GM18520 (cell line): ENCODE measurements around the gene CHMP1B.

ENCODE experiments used
- ATAC-seq: cut with Tn5 transposase; IDR thresholded peaks from one replicate; pipeline ENCODE4 v1.9.1; 2021; ENCODE audit not compliant: unreplicated experiment

The CHMP1B gene

DNA sequence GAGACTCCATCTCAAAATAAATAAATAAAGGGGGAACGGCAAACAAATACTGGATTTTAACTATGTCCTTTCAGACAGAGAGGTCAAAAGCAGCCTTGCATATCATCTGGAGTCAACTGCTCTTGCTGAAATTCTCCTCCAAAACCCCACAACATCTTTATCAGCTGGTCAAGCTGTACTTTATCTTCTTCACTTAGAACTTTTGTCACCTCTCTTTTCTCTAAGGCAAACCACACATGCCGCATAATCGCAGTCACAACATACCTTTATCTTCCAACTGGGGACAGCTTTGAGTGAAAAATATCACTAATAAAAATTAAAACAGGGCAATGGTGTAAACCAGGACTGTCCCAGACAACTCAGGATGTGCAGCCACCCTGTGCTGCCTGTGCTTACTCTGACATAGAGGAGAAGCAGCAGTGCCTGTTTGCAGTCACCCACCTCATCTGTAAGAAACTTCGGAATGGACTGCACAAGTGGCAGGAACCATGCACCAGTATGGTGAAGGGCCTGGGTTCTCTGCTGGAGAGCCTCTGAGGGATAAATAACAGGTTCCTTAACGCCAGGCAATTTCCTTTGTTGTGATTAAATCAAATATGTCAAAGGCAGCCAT lies 50.7 kb downstream of the CHMP1B start:
- ATAC-seq = no peak

DNA sequence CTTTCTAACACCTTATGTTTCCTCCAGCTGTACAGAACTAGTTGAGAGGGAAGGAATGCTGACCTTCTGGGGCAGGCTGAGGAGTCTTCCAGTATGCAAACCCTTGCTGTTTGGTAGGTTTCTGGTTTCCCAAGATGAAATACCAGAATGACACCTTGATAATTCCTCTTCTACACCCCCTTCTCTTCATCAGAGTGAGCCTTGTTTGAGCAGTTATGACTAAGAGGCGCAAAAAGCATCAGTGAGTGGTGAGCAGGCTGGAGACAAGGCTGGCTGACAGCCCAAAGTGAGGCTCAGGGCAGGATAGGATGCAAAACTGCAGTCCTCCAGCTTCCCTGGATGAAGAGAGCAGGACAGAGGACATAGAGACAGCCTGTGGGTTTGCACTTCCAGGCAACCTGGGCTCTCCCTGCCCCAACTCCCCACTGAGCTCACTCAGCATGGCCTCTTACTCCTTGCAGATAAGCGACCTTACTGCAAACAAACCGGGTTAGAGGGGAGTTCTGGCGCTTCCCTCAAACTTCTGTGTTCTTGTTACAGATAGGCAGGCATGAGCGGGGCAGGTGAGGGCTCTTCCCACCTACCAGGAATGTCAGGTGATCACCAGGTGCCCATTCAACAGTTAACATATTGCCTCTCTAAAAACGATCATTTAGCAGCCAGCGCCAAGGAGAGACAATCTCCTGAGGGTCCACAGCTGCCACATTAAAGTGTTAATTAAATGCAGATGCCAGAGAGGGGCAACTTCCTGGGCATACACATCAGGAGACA lies 51.5 kb downstream of the CHMP1B start:
- no peak for ATAC-seq
